ENCODE results near the gene LILRA6.
A peak's percentile ranks its signal among the peaks of the same experiment; 100 is the strongest.
"Not testable (repeated sequence)": the region's sequence is repeated elsewhere in the genome, so short reads cannot be mapped to it uniquely, and the experiment has no call there.

LILRA6 gene

GRCh38 chr19:54199401-54199800 is 43.2 kb downstream of the LILRA6 start:
- Histone ChIP-seq H3K9ac (ENCODE audit: low read depth, low read length) (no peak overlapping the region), H3K36me3 (ENCODE audit: insufficient read depth, low read length) (peaks cover 21% of the 10 kb centered on the region)

DNA sequence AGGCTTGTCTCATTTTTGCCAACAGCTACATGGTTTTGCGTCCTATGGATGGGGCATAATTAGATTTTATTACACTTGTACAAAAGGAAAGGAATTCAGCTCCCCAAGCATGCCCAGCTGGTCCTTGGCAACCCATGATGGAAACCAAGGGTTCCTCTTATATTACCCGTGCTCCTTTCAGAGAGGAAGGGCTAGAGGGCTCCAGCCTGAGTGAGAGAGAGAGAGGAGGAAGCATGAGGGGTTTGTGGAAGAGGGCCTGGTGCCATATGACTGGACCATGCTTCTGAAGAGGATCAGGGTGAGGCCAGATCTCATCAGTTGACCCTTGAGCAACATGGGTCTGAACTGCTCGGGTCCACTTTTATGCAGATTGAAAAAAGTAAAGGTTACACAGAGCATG is 45.5 kb downstream of the LILRA6 start:
- Histone ChIP-seq H3K36me3 (ENCODE audit: insufficient read depth, low read length) (peaks cover 4% of the 10 kb centered on the region; the same call in 1 of the 2 replicates), H3K9me3 (ENCODE audit: control insufficient read depth, insufficient read depth, low read length) (no peaks in the 10 kb centered on the region), H3K4me1 (ENCODE audit: insufficient read depth, low read length) (peaks cover 2% of the 10 kb centered on the region; the same call in 1 of the 2 replicates), H3K9ac (ENCODE audit: low read depth, low read length) (no peak overlapping the region)

More at GRCh38 chr19:54199401-54199800, 43.2 kb downstream of the LILRA6 start:
- peaks cover 15% of the 10 kb centered on the region for H3K4me1 ChIP-seq (ENCODE audit: insufficient read depth, low read length)
- H3K9me3 ChIP-seq (ENCODE audit: control insufficient read depth, insufficient read depth, low read length): no peaks in the 10 kb centered on the region

DNA sequence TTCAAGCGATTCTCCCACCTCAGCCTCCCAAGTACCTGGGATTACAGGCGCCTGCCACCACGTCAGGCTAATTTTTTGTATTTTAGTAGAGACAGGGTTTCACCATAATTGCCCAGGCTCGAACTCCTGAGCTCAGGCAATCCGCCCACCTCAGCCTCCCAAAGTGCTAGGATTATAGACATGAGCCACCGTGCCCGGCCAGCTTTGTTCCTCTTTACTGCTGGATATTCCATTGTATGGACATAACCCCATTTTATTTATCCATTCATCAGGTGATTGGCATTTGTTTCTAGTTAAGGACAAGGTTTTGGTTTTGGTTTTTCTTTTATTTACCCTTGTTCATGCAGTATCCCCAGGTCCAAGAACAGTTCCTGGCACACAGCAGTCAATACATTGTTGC is 46.1 kb downstream of the LILRA6 start:
- H3K4me1 ChIP-seq (ENCODE audit: insufficient read depth, low read length): no peaks in the 10 kb centered on the region; the same call in 1 of the 2 replicates
- no peak overlapping the region for H3K9ac ChIP-seq (ENCODE audit: low read depth, low read length)
- no peaks in the 10 kb centered on the region for H3K9me3 ChIP-seq (ENCODE audit: control insufficient read depth, insufficient read depth, low read length)
- peaks cover 2% of the 10 kb centered on the region; the same call in 1 of the 2 replicates for H3K36me3 ChIP-seq (ENCODE audit: insufficient read depth, low read length)

DNA sequence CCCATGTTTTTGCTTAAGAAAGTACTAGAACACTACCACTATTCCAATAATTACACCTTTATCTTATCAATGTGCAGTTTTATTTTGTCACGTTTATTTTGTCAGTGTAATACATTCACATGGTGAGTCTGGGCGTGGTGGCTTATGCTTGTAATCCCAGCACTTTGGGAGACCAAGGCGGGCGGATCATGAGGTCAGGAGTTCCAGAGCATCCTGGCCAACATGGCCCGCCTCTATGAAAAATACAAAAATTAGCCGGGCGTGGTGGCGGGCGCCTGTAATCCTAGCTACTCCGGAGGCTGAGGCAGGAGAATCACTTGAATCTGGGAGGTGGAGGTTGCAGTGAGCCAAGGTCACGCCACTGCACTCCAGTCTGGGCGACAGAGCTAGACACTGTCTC is 48.1 kb downstream of the LILRA6 start:
- not testable (repeated sequence) for H3K9me3 ChIP-seq (ENCODE audit: control insufficient read depth, insufficient read depth, low read length); H3K36me3 ChIP-seq (ENCODE audit: insufficient read depth, low read length); H3K4me1 ChIP-seq (ENCODE audit: insufficient read depth, low read length); H3K9ac ChIP-seq (ENCODE audit: low read depth, low read length)

- no peaks in the 10 kb centered on the region; the same call in 1 of the 2 replicates for H3K4me1 ChIP-seq (ENCODE audit: insufficient read depth, low read length)
- H3K9me3 ChIP-seq (ENCODE audit: control insufficient read depth, insufficient read depth, low read length): no peaks in the 10 kb centered on the region
- no peaks in the 10 kb centered on the region; the same call in 1 of the 2 replicates for H3K36me3 ChIP-seq (ENCODE audit: insufficient read depth, low read length)
- no peak overlapping the region for H3K9ac ChIP-seq (ENCODE audit: low read depth, low read length)
Measured at GRCh38 chr19:54193011-54193410, 49.6 kb downstream of the LILRA6 start.

DNA sequence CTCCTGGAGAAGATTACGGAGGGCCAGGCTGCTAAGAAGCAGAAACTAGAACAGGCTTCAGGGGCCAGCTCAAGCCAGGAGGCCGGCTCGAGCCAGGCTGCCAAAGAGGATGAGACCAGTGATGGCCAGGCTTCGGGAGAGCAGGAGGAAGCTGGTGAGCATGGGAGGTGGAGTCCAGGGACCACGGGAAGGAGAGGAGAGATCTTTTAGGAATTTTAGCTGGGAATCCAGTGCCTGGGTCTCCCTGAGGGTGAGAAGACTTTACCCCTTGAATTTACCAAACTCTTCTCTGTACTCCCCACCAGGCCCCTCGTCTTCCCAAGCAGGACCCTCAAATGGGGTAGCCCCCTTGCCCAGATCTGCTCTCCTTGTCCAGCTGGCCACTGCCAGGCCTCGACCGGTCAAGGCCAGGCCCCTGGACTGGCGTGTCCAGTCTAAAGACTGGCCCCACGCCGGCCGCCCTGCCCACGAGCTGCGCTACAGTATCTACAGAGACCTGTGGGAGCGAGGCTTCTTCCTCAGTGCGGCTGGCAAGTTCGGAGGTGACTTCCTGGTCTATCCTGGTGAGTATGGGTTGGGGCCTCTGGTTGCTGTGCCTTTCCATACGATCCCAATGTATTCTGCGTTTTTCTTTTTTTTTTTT is 50.7 kb downstream of the LILRA6 start:
- no peaks in the 10 kb centered on the region; the same call in 1 of the 2 replicates for H3K36me3 ChIP-seq (ENCODE audit: insufficient read depth, low read length)
- no peaks in the 10 kb centered on the region; the same call in 1 of the 2 replicates for H3K4me1 ChIP-seq (ENCODE audit: insufficient read depth, low read length)
- peak overlapping the region; percentile 97 for H3K9ac ChIP-seq (ENCODE audit: low read depth, low read length)
- no peaks in the 10 kb centered on the region for H3K9me3 ChIP-seq (ENCODE audit: control insufficient read depth, insufficient read depth, low read length)

DNA sequence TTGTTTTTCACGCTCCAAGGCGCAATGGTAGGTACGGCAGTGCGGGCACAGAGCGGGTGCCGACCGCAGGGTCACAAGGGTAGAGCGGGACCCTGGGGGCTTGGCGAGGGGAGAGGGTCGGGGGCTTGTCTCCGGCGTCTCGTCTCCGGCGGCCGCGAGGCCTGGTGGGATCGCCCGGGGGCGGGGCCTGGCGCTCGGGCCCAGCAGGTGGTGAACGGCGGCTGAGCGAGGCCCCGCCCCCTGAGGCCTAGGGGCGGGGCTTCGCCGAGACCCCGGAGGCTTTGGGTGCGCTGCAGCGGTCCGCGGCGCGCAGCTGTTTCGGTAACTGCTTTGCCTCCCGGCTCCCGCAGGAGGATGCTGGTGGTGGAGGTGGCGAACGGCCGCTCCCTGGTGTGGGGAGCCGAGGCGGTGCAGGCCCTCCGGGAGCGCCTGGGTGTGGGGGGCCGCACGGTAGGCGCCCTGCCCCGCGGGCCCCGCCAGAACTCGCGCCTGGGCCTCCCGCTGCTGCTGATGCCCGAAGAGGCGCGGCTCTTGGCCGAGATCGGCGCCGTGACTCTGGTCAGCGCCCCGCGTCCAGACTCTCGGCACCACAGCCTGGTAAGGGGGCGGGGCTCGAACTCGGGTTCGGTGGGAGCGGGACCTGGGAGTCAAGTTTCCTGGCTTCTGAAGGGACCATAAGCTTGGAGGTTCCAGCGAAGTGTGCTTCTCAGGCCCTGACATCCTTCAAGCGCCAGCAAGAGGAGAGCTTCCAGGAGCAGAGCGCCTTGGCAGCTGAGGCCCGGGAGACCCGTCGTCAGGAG is 51.4 kb downstream of the LILRA6 start, which contains the start of gene TSEN34:
Gene TSEN34 (plus strand): TSS at position 298 of the 800 bp plus-strand sequence. CDS start 57 bp downstream, at position 355.
- Histone ChIP-seq H3K4me1 (ENCODE audit: insufficient read depth, low read length) (no peaks in the 10 kb centered on the region; the same call in 1 of the 2 replicates), H3K9ac (ENCODE audit: low read depth, low read length) (peak within 1 kb of the TSS; percentile 97), H3K9me3 (ENCODE audit: control insufficient read depth, insufficient read depth, low read length) (no peaks in the 10 kb centered on the region), H3K36me3 (ENCODE audit: insufficient read depth, low read length) (no peaks in the 10 kb centered on the region)

DNA sequence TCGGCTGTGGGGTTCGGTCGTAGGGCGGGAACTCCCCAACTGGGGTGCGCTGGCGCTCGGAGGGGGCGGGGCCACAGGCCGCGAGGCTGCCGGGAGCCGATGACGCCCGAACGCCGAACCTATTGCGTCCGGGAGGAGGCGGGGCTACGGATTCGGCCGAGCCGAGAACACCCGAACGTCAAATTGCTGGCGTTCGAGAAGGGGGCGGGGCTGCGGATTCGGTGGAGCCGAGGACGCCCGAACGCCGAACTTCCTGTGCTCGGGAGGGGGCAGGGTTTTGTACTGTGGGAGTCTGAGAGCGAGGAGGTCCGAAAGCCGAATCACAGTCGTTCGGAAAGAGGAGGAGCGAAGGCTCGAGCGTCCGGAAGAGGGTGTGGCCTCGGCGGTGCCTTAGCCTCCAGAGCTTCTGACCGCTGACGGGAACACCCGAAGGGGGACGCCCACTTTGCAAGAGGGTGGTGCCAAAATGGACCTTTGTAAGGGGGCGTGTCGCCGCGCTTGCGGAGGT is 52.0 kb downstream of the LILRA6 start:
- Histone ChIP-seq H3K9ac (ENCODE audit: low read depth, low read length) (peak overlapping the region; percentile 97), H3K9me3 (ENCODE audit: control insufficient read depth, insufficient read depth, low read length) (no peaks in the 10 kb centered on the region), H3K36me3 (ENCODE audit: insufficient read depth, low read length) (no peaks in the 10 kb centered on the region), H3K4me1 (ENCODE audit: insufficient read depth, low read length) (no peaks in the 10 kb centered on the region; the same call in 1 of the 2 replicates)

- no peaks in the 10 kb centered on the region for H3K36me3 ChIP-seq (ENCODE audit: insufficient read depth, low read length)
- no peaks in the 10 kb centered on the region; the same call in 1 of the 2 replicates for H3K4me1 ChIP-seq (ENCODE audit: insufficient read depth, low read length)
- H3K9me3 ChIP-seq (ENCODE audit: control insufficient read depth, insufficient read depth, low read length): no peaks in the 10 kb centered on the region
- peak overlapping the region; percentile 97 for H3K9ac ChIP-seq (ENCODE audit: low read depth, low read length)
Measured at GRCh38 chr19:54189735-54190502, 52.7 kb downstream of the LILRA6 start.

DNA sequence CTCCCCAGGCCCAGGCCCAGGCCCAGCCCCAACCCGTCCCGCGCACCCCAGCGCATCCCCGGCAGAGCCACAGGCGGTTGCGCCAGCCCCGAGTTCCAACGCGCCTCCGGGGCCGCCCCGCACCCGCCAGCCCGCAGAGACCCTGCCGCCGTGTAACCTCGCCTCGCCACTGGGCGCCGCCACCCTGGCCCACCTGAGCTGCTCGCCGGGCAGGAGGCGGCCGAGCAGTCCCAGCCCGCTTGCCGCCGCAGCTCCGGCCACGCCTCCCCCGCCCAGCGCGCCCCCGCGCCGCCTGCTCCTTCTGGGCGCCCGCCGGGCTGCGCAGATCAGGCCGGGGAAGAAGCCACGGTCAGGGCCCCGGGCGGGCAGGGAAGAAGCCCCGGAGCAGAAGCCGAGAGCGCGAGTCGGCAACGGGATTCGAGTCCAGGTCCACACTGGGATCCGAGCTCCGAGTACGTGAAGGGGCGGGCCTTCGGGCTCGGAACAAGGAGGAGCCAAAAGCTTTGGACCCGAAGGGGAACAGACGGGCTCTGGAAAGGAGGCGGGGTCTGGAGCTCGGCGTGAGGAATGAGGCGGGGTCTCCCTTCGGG is 53.4 kb downstream of the LILRA6 start, which contains the start of gene MBOAT7:
Gene MBOAT7 (minus strand): TSS at position 436 of the 590 bp plus-strand sequence. CDS start 1,072 bp downstream, outside the sequence.
- no peaks in the 10 kb centered on the region; the same call in 1 of the 2 replicates for H3K4me1 ChIP-seq (ENCODE audit: insufficient read depth, low read length)
- H3K9ac ChIP-seq (ENCODE audit: low read depth, low read length): peak within 1 kb of the TSS; percentile 97
- H3K9me3 ChIP-seq (ENCODE audit: control insufficient read depth, insufficient read depth, low read length): no peaks in the 10 kb centered on the region
- no peaks in the 10 kb centered on the region for H3K36me3 ChIP-seq (ENCODE audit: insufficient read depth, low read length)

GRCh38 chr19:54188215-54188871 is 54.2 kb downstream of the LILRA6 start:
- H3K4me1 ChIP-seq (ENCODE audit: insufficient read depth, low read length): no peaks in the 10 kb centered on the region; the same call in 1 of the 2 replicates
- H3K9ac ChIP-seq (ENCODE audit: low read depth, low read length): peak overlapping the region; percentile 91
- H3K9me3 ChIP-seq (ENCODE audit: control insufficient read depth, insufficient read depth, low read length): no peaks in the 10 kb centered on the region
- H3K36me3 ChIP-seq (ENCODE audit: insufficient read depth, low read length): peaks cover 3% of the 10 kb centered on the region; the same call in 1 of the 2 replicates

DNA sequence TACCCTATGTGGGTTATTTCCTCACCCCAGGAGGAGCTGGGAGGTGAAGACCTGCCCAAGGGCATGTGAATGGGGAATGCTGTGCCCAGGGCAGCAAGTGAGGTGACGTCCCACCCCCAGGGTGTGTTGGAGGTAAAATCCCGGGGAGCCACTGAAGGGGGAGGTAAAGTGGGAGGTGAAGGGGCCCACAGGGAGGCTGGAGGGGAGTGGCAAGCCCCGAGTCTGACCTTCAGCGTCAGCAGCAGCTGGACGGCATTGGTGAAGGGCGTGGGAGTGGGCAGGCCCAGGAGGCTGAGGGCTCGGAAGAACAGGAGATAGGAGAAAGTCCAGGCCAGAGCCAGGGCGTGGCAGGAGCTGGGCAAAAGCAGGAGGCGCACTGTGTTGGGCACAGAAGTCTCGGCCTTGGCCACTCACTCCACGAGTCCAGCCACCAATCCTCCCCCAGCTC is 55.6 kb downstream of the LILRA6 start:
- Histone ChIP-seq H3K9me3 (ENCODE audit: control insufficient read depth, insufficient read depth, low read length) (no peaks in the 10 kb centered on the region), H3K4me1 (ENCODE audit: insufficient read depth, low read length) (no peaks in the 10 kb centered on the region; the same call in 1 of the 2 replicates), H3K9ac (ENCODE audit: low read depth, low read length) (no peak overlapping the region), H3K36me3 (ENCODE audit: insufficient read depth, low read length) (peaks cover 3% of the 10 kb centered on the region; the same call in 1 of the 2 replicates)
